K562 (cell line): ENCODE data around the gene RGS9. TPM values are rescaled to one million over a fixed set of nuclear protein-coding genes. Genes with fewer than 3 reads are reported as not detected.

Experiments
- NBN ChIP-seq: fragments of 450-650 bp; IDR thresholded peaks from 2 replicates; pipeline ENCODE4 v1.6.1; 2016; ENCODE audit warnings: low read depth, mild to moderate bottlenecking
- RBM22 ChIP-seq: fragments of 200-400 bp; formaldehyde crosslinking; IDR thresholded peaks from 2 replicates; pipeline ENCODE4 v1.6.1; 2018; ENCODE audit warnings: low read length, low read depth; ENCODE audit not compliant: poor library complexity, severe bottlenecking
- SPI1 ChIP-seq: IDR thresholded peaks from 2 replicates; pipeline ENCODE4 v1.6.1; 2011; ENCODE audit warnings: low read depth, low read length, control low read depth, borderline replicate concordance
- ZNF224 ChIP-seq: sonication (generic); formaldehyde crosslinking; IDR thresholded peaks from 2 replicates; pipeline ENCODE4 v1.8.0; 2022; ENCODE audit warnings: mild to moderate bottlenecking, missing genetic modification reagents
- polyA plus RNA-seq, 8 experiments: library from polyadenylated mRNA; depleted of rRNA in 4 of 8; stranded (reverse) in 5 of 8; unstranded in 3 of 8; fragments of >200 nt; fragmentation: Nextera tagmentation in 2 of 8; fragmentation: Illumina TruSeq in 1 of 8; extraction: Ambion mirVana in 2 of 8; extraction: Trizol in 1 of 8; gene quantifications; 2 replicates each; pipeline versions ENCODE4 v1.2.1 to v1.2.3, GENCODE V29; 2011 to 2014; ENCODE audit warnings: inconsistent platforms in 1 of 8, missing spikeins in 1 of 8
- total RNA-seq, 7 experiments: library from RNA; depleted of rRNA in 6 of 7; stranded (reverse); fragments of >200 nt in 6 of 7; fragmentation: Illumina TruSeq in 2 of 7; extraction: Trizol in 2 of 7; gene quantifications; 2 replicates each; pipeline versions ENCODE4 v1.2.1 to v1.2.3, GENCODE V29; 2011 to 2021; ENCODE audit warnings: low replicate concordance in 1 of 7
- TF ChIP-seq, protein P1 (sequence below): fragments of 450-650 bp; IDR thresholded peaks from 2 replicates; pipeline ENCODE4 v1.6.1; 2017; ENCODE audit warnings: antibody characterized with exemption, mild to moderate bottlenecking
- TF ChIP-seq, protein P2 (sequence below), 2 experiments: IDR thresholded peaks; 2 replicates each; pipeline ENCODE4 v1.6.1; 2012; ENCODE audit warnings: improper control_type of control experiment in 2 of 2, low read depth in 2 of 2, low read length in 2 of 2, borderline replicate concordance in 1 of 2
- TF ChIP-seq, protein P3 (sequence below): fragments of 250-450 bp; sonication (Bioruptor Pico); IDR thresholded peaks from 2 replicates; pipeline ENCODE4 v1.5.0; 2021; ENCODE audit warnings: mild to moderate bottlenecking, borderline replicate concordance
- TF ChIP-seq, protein P4 (sequence below), 2 experiments: fragments of 450-650 bp; formaldehyde crosslinking in 1 of 2; IDR thresholded peaks; 2 replicates each; pipeline versions ENCODE4 v1.4.0 to v1.6.1; 2014 to 2020; ENCODE audit warnings: mild to moderate bottlenecking in 2 of 2, borderline replicate concordance in 1 of 2, low read depth in 1 of 2

The RGS9 gene
- total and polyA plus RNA-seq, 9 of the 15 experiments (the other 6 are each of a cell fraction or from before 2014, with no cell fraction given) = 0.18 to 1.4 (median 0.55) TPM

DNA sequence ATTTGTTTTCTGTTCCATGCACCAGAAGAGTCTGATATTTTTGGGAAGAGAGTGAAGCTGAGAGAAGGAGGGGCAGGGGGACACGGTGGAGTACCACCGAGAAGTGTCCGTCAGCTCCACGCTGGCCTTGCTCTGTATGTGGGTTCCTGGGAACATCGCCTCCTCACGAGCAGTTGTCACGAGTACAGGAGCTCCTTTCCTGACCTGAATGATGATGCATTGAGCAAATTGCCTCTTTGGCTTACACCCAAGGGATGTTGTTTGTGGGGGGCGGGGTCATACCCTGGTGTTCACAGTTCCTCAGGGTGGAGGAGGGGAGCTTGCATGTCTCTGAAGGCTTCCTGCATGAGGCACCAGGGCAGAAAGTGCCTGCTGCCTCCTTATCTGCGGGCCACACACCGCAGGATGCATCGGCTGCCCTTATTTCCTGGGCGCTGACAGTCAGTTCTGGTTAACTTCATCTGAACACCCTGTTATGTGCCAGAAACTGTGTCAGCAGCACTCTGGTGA, 36.2 kb downstream of the RGS9 start (continued):
- TF ChIP-seq, protein P1, sequence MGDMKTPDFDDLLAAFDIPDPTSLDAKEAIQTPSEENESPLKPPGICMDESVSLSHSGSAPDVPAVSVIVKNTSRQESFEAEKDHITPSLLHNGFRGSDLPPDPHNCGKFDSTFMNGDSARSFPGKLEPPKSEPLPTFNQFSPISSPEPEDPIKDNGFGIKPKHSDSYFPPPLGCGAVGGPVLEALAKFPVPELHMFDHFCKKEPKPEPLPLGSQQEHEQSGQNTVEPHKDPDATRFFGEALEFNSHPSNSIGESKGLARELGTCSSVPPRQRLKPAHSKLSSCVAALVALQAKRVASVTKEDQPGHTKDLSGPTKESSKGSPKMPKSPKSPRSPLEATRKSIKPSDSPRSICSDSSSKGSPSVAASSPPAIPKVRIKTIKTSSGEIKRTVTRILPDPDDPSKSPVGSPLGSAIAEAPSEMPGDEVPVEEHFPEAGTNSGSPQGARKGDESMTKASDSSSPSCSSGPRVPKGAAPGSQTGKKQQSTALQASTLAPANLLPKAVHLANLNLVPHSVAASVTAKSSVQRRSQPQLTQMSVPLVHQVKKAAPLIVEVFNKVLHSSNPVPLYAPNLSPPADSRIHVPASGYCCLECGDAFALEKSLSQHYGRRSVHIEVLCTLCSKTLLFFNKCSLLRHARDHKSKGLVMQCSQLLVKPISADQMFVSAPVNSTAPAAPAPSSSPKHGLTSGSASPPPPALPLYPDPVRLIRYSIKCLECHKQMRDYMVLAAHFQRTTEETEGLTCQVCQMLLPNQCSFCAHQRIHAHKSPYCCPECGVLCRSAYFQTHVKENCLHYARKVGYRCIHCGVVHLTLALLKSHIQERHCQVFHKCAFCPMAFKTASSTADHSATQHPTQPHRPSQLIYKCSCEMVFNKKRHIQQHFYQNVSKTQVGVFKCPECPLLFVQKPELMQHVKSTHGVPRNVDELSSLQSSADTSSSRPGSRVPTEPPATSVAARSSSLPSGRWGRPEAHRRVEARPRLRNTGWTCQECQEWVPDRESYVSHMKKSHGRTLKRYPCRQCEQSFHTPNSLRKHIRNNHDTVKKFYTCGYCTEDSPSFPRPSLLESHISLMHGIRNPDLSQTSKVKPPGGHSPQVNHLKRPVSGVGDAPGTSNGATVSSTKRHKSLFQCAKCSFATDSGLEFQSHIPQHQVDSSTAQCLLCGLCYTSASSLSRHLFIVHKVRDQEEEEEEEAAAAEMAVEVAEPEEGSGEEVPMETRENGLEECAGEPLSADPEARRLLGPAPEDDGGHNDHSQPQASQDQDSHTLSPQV = peak; percentile 84
- TF ChIP-seq, protein P2, sequence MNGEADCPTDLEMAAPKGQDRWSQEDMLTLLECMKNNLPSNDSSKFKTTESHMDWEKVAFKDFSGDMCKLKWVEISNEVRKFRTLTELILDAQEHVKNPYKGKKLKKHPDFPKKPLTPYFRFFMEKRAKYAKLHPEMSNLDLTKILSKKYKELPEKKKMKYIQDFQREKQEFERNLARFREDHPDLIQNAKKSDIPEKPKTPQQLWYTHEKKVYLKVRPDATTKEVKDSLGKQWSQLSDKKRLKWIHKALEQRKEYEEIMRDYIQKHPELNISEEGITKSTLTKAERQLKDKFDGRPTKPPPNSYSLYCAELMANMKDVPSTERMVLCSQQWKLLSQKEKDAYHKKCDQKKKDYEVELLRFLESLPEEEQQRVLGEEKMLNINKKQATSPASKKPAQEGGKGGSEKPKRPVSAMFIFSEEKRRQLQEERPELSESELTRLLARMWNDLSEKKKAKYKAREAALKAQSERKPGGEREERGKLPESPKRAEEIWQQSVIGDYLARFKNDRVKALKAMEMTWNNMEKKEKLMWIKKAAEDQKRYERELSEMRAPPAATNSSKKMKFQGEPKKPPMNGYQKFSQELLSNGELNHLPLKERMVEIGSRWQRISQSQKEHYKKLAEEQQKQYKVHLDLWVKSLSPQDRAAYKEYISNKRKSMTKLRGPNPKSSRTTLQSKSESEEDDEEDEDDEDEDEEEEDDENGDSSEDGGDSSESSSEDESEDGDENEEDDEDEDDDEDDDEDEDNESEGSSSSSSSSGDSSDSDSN (IDR thresholded peaks at IDR 0.05; ENCODE audit: borderline replicate concordance in 1 of 2, low read depth in 2 of 2, low read length in 2 of 2) = peak in 1 of 2 experiments; percentile 58; a peak in 1 of 4 replicates
- TF ChIP-seq, protein P3, sequence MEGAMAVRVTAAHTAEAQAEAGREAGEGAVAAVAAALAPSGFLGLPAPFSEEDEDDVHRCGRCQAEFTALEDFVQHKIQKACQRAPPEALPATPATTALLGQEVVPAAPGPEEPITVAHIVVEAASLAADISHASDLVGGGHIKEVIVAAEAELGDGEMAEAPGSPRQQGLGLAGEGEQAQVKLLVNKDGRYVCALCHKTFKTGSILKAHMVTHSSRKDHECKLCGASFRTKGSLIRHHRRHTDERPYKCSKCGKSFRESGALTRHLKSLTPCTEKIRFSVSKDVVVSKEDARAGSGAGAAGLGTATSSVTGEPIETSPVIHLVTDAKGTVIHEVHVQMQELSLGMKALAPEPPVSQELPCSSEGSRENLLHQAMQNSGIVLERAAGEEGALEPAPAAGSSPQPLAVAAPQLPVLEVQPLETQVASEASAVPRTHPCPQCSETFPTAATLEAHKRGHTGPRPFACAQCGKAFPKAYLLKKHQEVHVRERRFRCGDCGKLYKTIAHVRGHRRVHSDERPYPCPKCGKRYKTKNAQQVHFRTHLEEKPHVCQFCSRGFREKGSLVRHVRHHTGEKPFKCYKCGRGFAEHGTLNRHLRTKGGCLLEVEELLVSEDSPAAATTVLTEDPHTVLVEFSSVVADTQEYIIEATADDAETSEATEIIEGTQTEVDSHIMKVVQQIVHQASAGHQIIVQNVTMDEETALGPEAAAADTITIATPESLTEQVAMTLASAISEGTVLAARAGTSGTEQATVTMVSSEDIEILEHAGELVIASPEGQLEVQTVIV (CRISPR knock-in tag) = no peak
- peak; percentile 72; the same call in 1 of the 2 replicates for TF ChIP-seq NBN
- no peak for TF ChIP-seq ZNF224 (CRISPR knock-in tag)
- no peak for TF ChIP-seq RBM22
- peak; percentile 66 for TF ChIP-seq SPI1
- TF ChIP-seq, protein P4, sequence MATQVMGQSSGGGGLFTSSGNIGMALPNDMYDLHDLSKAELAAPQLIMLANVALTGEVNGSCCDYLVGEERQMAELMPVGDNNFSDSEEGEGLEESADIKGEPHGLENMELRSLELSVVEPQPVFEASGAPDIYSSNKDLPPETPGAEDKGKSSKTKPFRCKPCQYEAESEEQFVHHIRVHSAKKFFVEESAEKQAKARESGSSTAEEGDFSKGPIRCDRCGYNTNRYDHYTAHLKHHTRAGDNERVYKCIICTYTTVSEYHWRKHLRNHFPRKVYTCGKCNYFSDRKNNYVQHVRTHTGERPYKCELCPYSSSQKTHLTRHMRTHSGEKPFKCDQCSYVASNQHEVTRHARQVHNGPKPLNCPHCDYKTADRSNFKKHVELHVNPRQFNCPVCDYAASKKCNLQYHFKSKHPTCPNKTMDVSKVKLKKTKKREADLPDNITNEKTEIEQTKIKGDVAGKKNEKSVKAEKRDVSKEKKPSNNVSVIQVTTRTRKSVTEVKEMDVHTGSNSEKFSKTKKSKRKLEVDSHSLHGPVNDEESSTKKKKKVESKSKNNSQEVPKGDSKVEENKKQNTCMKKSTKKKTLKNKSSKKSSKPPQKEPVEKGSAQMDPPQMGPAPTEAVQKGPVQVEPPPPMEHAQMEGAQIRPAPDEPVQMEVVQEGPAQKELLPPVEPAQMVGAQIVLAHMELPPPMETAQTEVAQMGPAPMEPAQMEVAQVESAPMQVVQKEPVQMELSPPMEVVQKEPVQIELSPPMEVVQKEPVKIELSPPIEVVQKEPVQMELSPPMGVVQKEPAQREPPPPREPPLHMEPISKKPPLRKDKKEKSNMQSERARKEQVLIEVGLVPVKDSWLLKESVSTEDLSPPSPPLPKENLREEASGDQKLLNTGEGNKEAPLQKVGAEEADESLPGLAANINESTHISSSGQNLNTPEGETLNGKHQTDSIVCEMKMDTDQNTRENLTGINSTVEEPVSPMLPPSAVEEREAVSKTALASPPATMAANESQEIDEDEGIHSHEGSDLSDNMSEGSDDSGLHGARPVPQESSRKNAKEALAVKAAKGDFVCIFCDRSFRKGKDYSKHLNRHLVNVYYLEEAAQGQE (IDR thresholded peaks at IDR 0.05; ENCODE audit: borderline replicate concordance) = peak; percentile 18; the same call in 1 of the 2 replicates
- TF ChIP-seq, protein P4 (CRISPR knock-in tag; IDR thresholded peaks at IDR 0.05; ENCODE audit: low read depth) = no peak
